Stimulated activated naive CD4-positive, alpha-beta T cell (primary cell): Measurements from ENCODE around the gene PTCHD1.

Experiments used
- DNase-seq, 6 experiments: peaks; one replicate each; lab custom pipeline; 2025; lab: John Stamatoyannopoulos, UW

Gene PTCHD1

DNA sequence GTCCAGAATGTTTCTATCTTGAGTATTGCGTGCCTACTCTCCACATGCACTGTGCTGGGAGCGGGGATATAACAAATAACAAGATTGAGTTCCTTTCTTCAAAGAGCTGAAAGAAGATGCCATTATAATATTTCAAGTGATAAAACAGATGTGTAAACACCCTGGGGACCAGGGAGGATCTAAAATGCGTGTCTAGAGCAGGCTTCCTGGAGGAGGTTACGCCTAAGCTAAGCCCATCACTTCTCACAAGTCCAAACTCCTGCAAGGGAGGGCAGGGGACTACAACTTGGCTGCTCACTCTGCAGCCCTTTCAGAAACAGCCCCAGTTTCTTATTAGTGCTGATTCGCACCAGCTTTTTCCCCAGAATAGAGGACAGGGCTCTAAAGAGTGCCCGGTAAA, 21.5 kb downstream of the PTCHD1 start:
- no peak for DNase-seq

- no peak for DNase-seq
Observed at GRCh38 chrX:23364416-23364815, 29.8 kb downstream of the PTCHD1 start.

DNA sequence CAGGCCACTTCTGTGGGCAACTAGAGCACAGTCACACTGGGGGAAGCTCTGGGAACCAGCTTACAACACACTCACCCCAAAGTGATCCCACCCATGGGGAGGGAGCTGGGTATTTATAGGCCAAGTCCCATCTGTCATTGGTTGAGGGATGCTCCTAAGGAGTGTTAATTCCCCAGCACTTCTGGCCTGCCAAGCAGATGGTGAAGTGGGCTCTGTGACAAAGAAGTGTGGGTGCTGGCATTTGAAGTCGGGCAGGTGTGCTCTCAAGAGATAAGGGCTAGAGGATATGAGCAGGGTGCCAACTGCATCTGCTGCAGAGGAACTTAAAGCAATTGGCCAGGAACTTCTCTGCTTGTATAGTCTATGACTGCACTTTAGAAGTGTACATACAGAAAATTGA, 30.9 kb downstream of the PTCHD1 start:
- DNase-seq, result no peak

- DNase-seq, result no peak
Observed at GRCh38 chrX:23366914-23367313, 32.3 kb downstream of the PTCHD1 start.

- no peak for DNase-seq
Observed at GRCh38 chrX:23369027-23369426, 34.4 kb downstream of the PTCHD1 start.

- DNase-seq, result no peak
Observed at GRCh38 chrX:23372220-23372902, 37.7 kb downstream of the PTCHD1 start.

- DNase-seq, result no peak
Observed at GRCh38 chrX:23373129-23373804, 38.6 kb downstream of the PTCHD1 start.

GRCh38 chrX:23374291-23374690, 39.6 kb downstream of the PTCHD1 start:
- no peak for DNase-seq

DNA sequence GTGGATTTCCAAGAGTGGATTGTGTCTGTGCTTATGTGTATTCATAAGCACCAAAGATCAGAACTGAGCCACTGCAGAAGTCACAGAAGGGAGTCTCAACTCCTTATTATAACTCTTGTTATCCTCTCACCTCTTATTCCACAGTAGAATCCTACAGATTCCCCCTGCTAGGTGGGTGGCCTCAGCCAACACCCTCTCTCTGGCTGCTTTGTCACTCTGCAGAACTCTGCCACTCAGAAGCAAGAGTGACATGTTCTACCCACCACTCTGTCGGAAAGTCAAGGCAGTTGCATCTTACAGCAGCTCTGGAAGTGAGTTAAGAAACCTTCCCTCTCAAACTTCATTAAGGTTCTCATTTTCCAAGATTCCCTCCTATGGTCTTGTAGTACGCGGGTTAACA, 41.9 kb downstream of the PTCHD1 start:
- DNase-seq, result no peak

DNA sequence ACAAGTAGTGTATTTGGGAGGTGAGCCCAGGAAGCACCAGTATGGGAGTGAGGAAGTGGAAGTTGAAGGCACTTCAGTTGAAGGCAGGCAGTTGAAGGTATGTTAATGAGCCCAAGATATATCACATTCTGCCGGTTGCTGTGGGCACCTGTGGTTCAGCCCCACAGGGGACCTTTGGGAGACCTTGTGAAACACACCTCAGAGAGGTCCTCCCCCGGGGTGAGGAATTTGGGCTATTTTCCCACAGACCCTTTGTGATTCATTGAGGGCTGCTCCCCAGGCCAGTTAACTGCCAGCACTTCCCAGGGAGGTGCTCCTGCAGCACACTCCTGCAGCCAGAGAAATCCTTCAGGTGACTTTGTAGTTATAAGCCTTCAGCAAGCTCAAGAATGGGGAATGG, 45.9 kb downstream of the PTCHD1 start:
- no peak for DNase-seq

- no peak for DNase-seq
Observed at GRCh38 chrX:23381099-23382087, 46.7 kb downstream of the PTCHD1 start.

- DNase-seq, result no peak
Observed at GRCh38 chrX:23382572-23382971, 47.9 kb downstream of the PTCHD1 start.

GRCh38 chrX:23383411-23383810, 48.8 kb downstream of the PTCHD1 start:
- no peak for DNase-seq

GRCh38 chrX:23385242-23385641, 50.6 kb downstream of the PTCHD1 start:
- no peak for DNase-seq

DNA sequence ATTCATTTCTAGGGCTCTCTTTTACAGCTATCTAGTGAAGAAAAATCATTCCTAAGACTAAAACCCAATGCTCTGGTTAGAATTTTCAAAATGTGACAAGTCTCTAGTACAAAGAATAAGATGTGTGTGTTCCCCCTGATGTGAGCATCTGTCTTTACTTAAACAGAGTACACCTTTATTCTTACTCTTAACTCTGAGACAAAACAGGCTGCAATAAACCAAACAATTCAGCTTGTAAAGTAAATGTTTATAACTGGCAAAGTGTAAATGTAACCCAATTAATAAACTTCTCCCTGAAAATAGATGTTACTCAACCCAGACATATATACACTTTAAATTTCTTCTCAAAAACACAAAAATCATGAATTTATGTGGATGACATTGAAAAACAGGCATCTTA, 51.6 kb downstream of the PTCHD1 start:
- DNase-seq, result no peak

DNA sequence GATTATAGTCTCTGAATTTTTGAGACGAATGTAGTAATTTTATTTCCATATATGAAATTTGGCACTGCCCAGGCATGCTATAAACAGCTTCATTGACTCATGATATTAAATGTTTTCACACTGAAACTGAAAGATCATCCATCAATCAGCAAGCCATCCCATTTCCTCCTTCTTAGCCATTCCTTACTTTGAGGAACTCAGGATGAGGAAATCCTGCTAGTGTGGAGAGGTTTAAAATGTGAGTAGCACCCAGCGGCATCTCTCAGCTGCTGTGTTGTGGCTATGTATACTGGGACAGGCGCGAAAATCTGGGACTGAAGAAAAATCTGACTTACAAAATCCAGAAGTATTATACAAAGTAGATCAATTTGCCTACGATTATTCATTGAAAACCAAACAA, 52.1 kb downstream of the PTCHD1 start:
- no peak for DNase-seq

DNA sequence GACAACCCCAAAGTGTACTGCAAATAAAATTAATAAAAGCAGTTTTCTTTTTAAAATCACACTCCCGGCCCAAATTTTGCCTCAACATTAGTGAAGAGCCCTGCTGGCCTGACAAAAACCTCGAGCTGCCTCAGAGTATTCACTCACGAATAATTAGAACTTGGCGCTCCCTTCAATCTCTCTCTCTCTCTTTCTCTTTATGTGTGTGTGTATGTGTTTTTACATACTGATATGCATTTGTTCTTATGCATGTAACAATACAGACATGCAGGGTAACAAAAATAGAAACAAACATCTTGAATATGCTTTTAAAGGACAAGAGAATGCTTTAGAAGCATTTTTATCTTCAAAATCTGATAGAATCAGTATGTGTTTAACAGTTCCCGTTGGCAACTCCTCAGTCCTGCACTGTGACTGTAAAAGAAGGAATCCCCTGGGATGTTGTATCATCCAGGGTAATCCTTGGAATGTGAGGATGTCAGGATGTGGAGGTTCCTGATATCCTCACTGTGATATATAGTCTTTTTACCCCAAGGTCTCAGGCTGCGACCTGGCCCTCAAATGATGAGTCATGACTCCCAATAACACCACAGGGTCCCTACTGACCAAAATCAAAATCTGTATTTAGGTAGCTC, 53.0 kb downstream of the PTCHD1 start:
- no peak for DNase-seq

GRCh38 chrX:23389196-23389792, 54.6 kb downstream of the PTCHD1 start:
- no peak for DNase-seq

GRCh38 chrX:23390979-23391378, 56.3 kb downstream of the PTCHD1 start:
- DNase-seq, result no peak

GRCh38 chrX:23392195-23392594, 57.5 kb downstream of the PTCHD1 start:
- no peak for DNase-seq

DNA sequence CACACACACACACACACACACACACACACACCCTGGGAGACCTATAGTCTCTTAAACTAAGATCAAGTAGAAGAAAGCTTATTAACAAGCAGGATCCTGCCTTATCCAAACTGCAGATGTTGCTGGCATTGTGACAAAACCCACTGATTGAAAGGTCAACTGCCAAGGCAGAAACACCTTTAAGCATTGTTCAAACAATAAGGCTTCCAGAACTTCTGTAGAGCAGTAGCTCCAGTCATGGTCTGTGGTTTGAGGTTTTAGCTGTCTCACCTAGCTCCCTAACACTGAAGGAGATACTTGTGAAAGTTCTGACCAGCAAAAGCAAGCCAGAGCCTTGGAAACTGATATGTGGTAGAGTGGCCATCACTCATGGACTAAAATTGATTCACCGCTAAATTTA, 59.8 kb downstream of the PTCHD1 start:
- no peak for DNase-seq

DNA sequence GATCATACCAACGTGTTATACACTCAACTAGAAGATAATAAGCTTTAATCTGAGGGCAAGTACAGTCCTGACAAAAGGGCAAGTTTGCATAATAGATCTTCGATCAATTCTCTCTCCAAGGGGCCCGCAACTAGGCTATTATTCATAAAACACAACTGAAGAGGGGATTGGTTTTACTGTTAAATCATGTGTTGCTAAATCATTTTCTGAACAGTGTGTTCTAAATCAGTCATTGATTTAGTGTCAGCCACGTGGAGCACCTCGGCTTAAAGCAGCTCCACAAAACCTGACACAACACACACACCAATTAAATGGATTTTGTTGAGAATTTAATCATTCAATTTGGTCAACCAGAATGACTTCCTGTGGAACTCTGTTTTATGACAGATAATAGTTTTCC, 61.6 kb downstream of the PTCHD1 start:
- no peak for DNase-seq
